DOHH2 (cell line): ENCODE results near the gene ITGB1BP1.

Source experiments
- H3F3A ChIP-seq: fragments of 200-600 bp; sonication (generic), shearing (Covaris generic); 2 replicates; pipeline ENCODE4 v1.6.0; 2016; ENCODE audit warnings: antibody characterized with exemption, mild to moderate bottlenecking; ENCODE audit not compliant: control insufficient read depth, insufficient read depth
- H3K27ac ChIP-seq: fragments of 200-600 bp; sonication (generic); 2 replicates; pipeline ENCODE4 v1.5.1; 2014; ENCODE audit warnings: low read depth, mild to moderate bottlenecking, low read length, moderate library complexity
- H3K27me3 ChIP-seq: fragments of 200-600 bp; sonication (generic); 2 replicates; pipeline ENCODE4 v1.6.1; 2014; ENCODE audit warnings: mild to moderate bottlenecking, low read length, mixed read lengths; ENCODE audit not compliant: control insufficient read depth
- H3K36me3 ChIP-seq: fragments of 200-600 bp; sonication (generic); 2 replicates; pipeline ENCODE4 v1.6.1; 2014; ENCODE audit warnings: mild to moderate bottlenecking, low read length, moderate library complexity, mixed read lengths; ENCODE audit not compliant: control insufficient read depth
- H3K4me1 ChIP-seq: fragments of 200-600 bp; sonication (generic); 2 replicates; pipeline ENCODE4 v1.6.1; 2014; ENCODE audit warnings: mild to moderate bottlenecking, low read length, mixed read lengths; ENCODE audit not compliant: control insufficient read depth
- H3K4me2 ChIP-seq: fragments of 200-600 bp; sonication (generic); 2 replicates; pipeline ENCODE4 v1.6.0; 2014; ENCODE audit warnings: mild to moderate bottlenecking, low read length, moderate library complexity
- H3K4me3 ChIP-seq: fragments of 200-600 bp; sonication (generic); 2 replicates; pipeline ENCODE4 v1.5.1; 2014; ENCODE audit warnings: mild to moderate bottlenecking, low read length, mixed read lengths
- H3K79me2 ChIP-seq: fragments of 200-600 bp; sonication (generic); 2 replicates; pipeline ENCODE4 v1.6.1; 2014; ENCODE audit warnings: mild to moderate bottlenecking, low read length, mixed read lengths; ENCODE audit not compliant: control insufficient read depth
- H3K9me2 ChIP-seq: fragments of 200-600 bp; sonication (generic); replicated peaks from 2 replicates; pipeline ENCODE4 v1.6.1; 2014; ENCODE audit warnings: mild to moderate bottlenecking, low read length, mixed read lengths; ENCODE audit not compliant: control insufficient read depth
- H3K9me3 ChIP-seq: fragments of 200-600 bp; sonication (generic); 2 replicates; pipeline ENCODE4 v1.6.1; 2014; ENCODE audit warnings: antibody characterized with exemption, low read length, mixed read lengths; ENCODE audit not compliant: control insufficient read depth, insufficient read depth
- H4K20me1 ChIP-seq: fragments of 200-600 bp; sonication (generic); 2 replicates; pipeline ENCODE4 v1.6.0; 2014; ENCODE audit warnings: low read depth, mild to moderate bottlenecking, antibody characterized with exemption, low read length, moderate library complexity; ENCODE audit not compliant: control insufficient read depth, insufficient read depth
- CTCF ChIP-seq: fragments of 200-600 bp; sonication (generic); IDR thresholded peaks from one replicate; pipeline ENCODE4 v1.5.1; 2014; ENCODE audit warnings: antibody characterized with exemption, mild to moderate bottlenecking, low read depth, low read length; ENCODE audit not compliant: poor library complexity, severe bottlenecking
- EZH2phosphoT487 ChIP-seq: fragments of 200-600 bp; sonication (generic); IDR thresholded peaks from 2 replicates; pipeline ENCODE4 v1.6.1; 2017; ENCODE audit warnings: borderline replicate concordance, mild to moderate bottlenecking, antibody characterized with exemption, low read length, moderate library complexity, mixed read lengths

Gene ITGB1BP1

GRCh38 chr2:9412781-9413180 is 10.5 kb downstream of the ITGB1BP1 start:
- H3K4me3 ChIP-seq, result no peak overlapping the region
- H4K20me1 ChIP-seq, result no peaks in the 10 kb centered on the region
- H3K9me2 ChIP-seq, result no peaks in the 10 kb centered on the region
- H3K27me3 ChIP-seq, result no peaks in the 10 kb centered on the region
- H3K4me2 ChIP-seq, result no peak overlapping the region
- no peaks in the 10 kb centered on the region for H3K9me3 ChIP-seq
- H3F3A ChIP-seq, result no peaks in the 10 kb centered on the region
- no peaks in the 10 kb centered on the region for H3K4me1 ChIP-seq
- peaks cover 16% of the 10 kb centered on the region for H3K79me2 ChIP-seq
- no peak overlapping the region for H3K27ac ChIP-seq
- peaks cover 47% of the 10 kb centered on the region for H3K36me3 ChIP-seq
- TF ChIP-seq CTCF (no peak), EZH2phosphoT487 (no peak)

- Histone ChIP-seq H3K36me3 (peaks cover 49% of the 10 kb centered on the region), H3K27ac (no peak overlapping the region), H3K9me2 (no peaks in the 10 kb centered on the region), H3K9me3 (no peaks in the 10 kb centered on the region), H3K27me3 (no peaks in the 10 kb centered on the region), H3F3A (0 out of 2 replicates have a peak, but pooled peaks cover 2% of the 10 kb centered on the region), H3K4me1 (no peaks in the 10 kb centered on the region), H3K4me2 (no peak overlapping the region), H3K79me2 (peaks cover 5% of the 10 kb centered on the region), H4K20me1 (no peaks in the 10 kb centered on the region), H3K4me3 (no peak overlapping the region)
- no peak for TF ChIP-seq EZH2phosphoT487
- TF ChIP-seq CTCF, result no peak
Observed at GRCh38 chr2:9410108-9410507, 13.2 kb downstream of the ITGB1BP1 start.

- H3K4me2 ChIP-seq, result no peak overlapping the region
- H3K36me3 ChIP-seq, result peaks cover 43% of the 10 kb centered on the region
- no peak for TF ChIP-seq EZH2phosphoT487
- no peak overlapping the region for H3K27ac ChIP-seq
- H3K9me2 ChIP-seq, result no peaks in the 10 kb centered on the region
- H3K4me1 ChIP-seq, result no peaks in the 10 kb centered on the region
- H4K20me1 ChIP-seq, result peaks cover 6% of the 10 kb centered on the region; the same call in 1 of the 2 replicates
- H3K79me2 ChIP-seq, result no peaks in the 10 kb centered on the region
- H3K4me3 ChIP-seq, result no peak overlapping the region
- no peaks in the 10 kb centered on the region for H3K27me3 ChIP-seq
- H3F3A ChIP-seq, result peaks cover 16% of the 10 kb centered on the region; the same call in 1 of the 2 replicates
- no peaks in the 10 kb centered on the region for H3K9me3 ChIP-seq
Observed at GRCh38 chr2:9408641-9409151, 14.6 kb downstream of the ITGB1BP1 start.

- peaks cover 6% of the 10 kb centered on the region; the same call in 1 of the 2 replicates for H4K20me1 ChIP-seq
- H3K4me3 ChIP-seq, result no peak overlapping the region
- H3K9me2 ChIP-seq, result no peaks in the 10 kb centered on the region
- H3K4me1 ChIP-seq, result no peaks in the 10 kb centered on the region
- H3K9me3 ChIP-seq, result no peaks in the 10 kb centered on the region
- no peaks in the 10 kb centered on the region for H3K27me3 ChIP-seq
- TF ChIP-seq CTCF, result no peak
- no peak for TF ChIP-seq EZH2phosphoT487
- peaks cover 22% of the 10 kb centered on the region; the same call in 1 of the 2 replicates for H3F3A ChIP-seq
- no peaks in the 10 kb centered on the region for H3K79me2 ChIP-seq
- H3K27ac ChIP-seq, result no peak overlapping the region
- peaks cover 39% of the 10 kb centered on the region for H3K36me3 ChIP-seq
- H3K4me2 ChIP-seq, result no peak overlapping the region
Observed at GRCh38 chr2:9407363-9407811, 15.9 kb downstream of the ITGB1BP1 start.
